AG10803 (cell line): Measurements from ENCODE around the gene PCA3.
A peak's percentile ranks its signal among the peaks of the same experiment; 100 is the strongest.

Source experiments
- DNase-seq: peaks from one replicate; pipeline ENCODE4 v3.0.0; 2010; ENCODE audit warnings: low read depth
- H3K4me3 ChIP-seq: 2 replicates; pipeline ENCODE4 v1.5.1; 2011; ENCODE audit warnings: mild to moderate bottlenecking, low read length, control low read depth
- CTCF ChIP-seq: conservative IDR thresholded peaks from 2 replicates; pipeline ENCODE4 v1.5.1; 2011; ENCODE audit warnings: mild to moderate bottlenecking, low read length, control low read depth, inconsistent platforms

The PCA3 gene

GRCh38 chr9:76725885-76726284 lies 38.4 kb upstream of the PCA3 start:
- no peak overlapping the region for H3K4me3 ChIP-seq
- DNase-seq = no peak
- TF ChIP-seq CTCF = no peak

GRCh38 chr9:76729116-76729515 lies 35.1 kb upstream of the PCA3 start:
- no peak overlapping the region for H3K4me3 ChIP-seq
- TF ChIP-seq CTCF = no peak
- no peak for DNase-seq

- DNase-seq = no peak
- TF ChIP-seq CTCF = no peak
- H3K4me3 ChIP-seq = no peak overlapping the region
These were observed 34.1 kb upstream of the PCA3 start for GRCh38 chr9:76729980-76730737.

- DNase-seq = peak; percentile 8
- H3K4me3 ChIP-seq = no peak overlapping the region
- no peak for TF ChIP-seq CTCF
These were observed 33.4 kb upstream of the PCA3 start for GRCh38 chr9:76730801-76731200.

- TF ChIP-seq CTCF = no peak
- H3K4me3 ChIP-seq = no peak overlapping the region
- DNase-seq = peak; percentile 71
These were observed 31.8 kb upstream of the PCA3 start for GRCh38 chr9:76732341-76732958.

- H3K4me3 ChIP-seq = no peak overlapping the region
- DNase-seq = peak; percentile 51
- TF ChIP-seq CTCF = no peak
These were observed 31.1 kb upstream of the PCA3 start for GRCh38 chr9:76733096-76733495.

GRCh38 chr9:76734716-76735115 lies 29.5 kb upstream of the PCA3 start:
- DNase-seq = no peak
- TF ChIP-seq CTCF = no peak
- no peak overlapping the region for H3K4me3 ChIP-seq
